ENCODE measurements around the gene HCAR3.
"Not testable (repeated sequence)": the region's sequence is repeated elsewhere in the genome, so short reads cannot be mapped to it uniquely, and the experiment has no call there.

HCAR3 gene

GRCh38 chr12:122676015-122676414 lies 40.6 kb downstream of the HCAR3 start:
- in situ Hi-C loops (cut with MboI; ENCODE audit: low sequenced_read_pairs), result not testable (repeated sequence)

- in situ Hi-C loops (cut with MboI; ENCODE audit: low sequenced_read_pairs), result no loop called here
Measured at GRCh38 chr12:122672515-122672914, 44.1 kb downstream of the HCAR3 start.

DNA sequence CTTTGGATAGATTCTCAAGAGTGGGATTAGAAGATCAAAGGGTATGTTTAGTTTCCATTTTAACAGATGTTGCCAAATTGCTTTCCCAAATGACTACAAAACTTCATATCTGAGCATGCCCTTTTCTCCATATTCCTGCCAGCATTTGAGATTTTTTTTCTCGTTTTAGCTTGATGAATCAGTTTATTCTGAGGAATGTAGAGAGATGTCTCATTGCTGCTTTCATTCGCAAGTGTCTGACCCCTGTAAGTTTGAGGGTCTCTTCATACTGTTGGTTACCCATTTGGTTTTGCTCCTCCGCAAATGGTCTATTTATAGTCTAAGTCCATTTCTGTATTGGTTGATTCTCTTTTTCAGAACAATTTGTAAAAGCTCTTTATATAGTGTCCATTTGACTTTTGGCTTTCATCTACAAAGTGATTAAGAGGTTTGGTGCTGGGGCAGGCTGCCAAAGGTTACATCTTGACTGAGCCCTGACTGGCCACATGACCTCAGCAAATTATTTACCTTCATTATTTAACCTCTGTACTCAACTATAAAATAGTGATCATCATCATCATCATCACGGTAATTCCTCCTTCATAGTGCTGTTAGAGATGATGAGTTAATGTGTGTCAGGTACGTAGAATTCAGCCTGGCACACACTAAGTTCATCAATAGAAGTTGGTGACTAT lies 47.1 kb downstream of the HCAR3 start:
- in situ Hi-C loops (cut with MboI; ENCODE audit: low sequenced_read_pairs), result no loop called here

DNA sequence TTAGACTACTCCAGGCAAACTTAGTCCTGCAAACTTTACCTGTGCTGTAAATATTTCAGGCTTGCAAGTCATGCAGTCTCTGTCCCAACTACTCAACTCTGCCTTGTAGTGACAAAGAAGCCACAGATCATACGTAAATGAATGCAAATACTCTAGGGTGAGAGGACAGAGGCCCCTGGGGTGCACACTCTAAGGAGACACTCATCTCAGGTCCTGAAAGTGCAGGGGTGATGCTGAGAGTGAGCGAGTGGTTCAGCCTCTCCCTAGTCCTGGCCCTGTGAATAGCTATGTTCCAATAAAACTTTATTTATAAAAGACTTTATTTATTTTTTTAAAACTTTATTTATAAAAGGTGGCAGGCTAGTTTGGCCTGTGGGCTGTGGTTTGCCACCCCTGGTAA lies 48.3 kb downstream of the HCAR3 start:
- in situ Hi-C loops (cut with MboI; ENCODE audit: low sequenced_read_pairs), result no loop called here

DNA sequence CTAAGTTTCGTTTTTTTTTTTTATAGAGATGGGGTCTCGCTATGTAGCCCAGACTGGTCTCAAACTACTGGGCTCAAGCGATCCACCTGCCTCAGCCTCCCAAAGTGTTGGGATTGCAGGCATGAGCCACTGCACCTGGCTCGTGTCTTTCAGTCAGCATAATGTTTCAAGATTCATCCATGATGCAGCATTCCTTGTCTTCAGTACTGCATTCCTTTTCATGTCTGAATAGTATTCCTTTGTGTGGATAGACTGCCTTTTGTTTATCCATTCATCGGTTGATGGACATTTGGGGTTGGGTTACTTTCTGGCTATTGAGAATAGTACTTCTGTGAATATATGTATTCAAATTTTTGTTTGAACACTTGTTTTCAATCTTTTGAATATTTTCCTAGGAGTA lies 50.9 kb downstream of the HCAR3 start:
- in situ Hi-C loops (cut with MboI; ENCODE audit: low sequenced_read_pairs), result no loop called here

DNA sequence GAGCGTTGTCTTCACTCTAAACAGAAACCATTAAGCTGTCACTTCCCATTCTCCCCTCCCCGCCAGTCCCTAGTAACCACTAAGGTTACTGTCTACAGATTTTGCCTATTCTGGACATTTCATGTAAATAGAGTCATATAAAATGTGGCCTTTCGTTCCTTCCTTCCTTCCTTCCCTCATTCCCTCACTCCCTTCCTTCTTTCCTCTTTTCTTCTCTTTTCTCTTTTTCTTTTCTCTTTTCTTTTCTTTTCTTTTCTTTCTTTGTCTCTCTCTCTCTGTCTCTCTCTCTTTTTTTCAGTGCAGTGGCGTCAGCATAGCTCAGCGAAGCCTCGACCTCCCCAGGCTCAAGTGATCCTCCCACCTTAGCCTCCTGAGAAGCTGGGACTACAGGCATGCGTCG lies 51.3 kb downstream of the HCAR3 start:
- in situ Hi-C loops (cut with MboI; ENCODE audit: low sequenced_read_pairs), result no loop called here
